ENCODE measurements around the gene E4F1.

The E4F1 gene

DNA sequence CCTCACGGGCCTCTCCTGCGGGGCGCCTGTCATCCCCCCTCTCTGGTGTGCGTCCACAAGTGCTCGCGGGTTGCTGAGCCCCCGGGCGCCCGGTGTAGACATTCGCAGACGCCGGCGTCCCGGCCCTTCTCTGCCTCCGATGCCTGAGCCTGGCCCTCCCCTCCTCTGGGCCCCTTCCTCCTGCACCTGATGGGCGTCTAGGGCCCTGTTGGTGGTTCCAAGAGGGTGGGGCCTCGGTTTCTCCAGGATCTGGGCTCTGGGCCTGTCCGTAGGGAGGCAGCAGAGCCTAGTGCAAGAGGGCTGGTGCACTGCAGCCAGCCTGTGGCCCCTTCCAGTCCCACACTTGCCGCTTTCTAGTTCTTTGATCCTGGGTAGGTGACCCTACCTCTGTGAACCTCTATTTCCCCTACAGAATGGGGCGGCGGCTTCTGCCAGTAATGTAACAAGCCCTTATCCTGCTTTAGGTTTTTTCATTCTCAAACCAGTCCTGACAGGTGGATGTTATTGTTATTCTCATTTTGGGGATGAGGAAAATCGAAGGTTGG lies 623 bp downstream of the E4F1 start:
- peaks cover 10% of the 10 kb centered on the region for H3K36me3 ChIP-seq (ENCODE audit: control insufficient read depth, insufficient read depth, low read length)
- H3K4me1 ChIP-seq (ENCODE audit: control insufficient read depth, insufficient read depth, low read length), result no peaks in the 10 kb centered on the region
- no peaks in the 10 kb centered on the region for H3K9me3 ChIP-seq (ENCODE audit: control insufficient read depth, insufficient read depth, low read length)
- H3K27ac ChIP-seq (ENCODE audit: low read depth, low read length), result peak overlapping the region; percentile 86
- peak overlapping the region; percentile 97 for H3K4me3 ChIP-seq (ENCODE audit: low read depth, low read length)
- peak overlapping the region; percentile 92 for H3K9ac ChIP-seq (ENCODE audit: low read depth, low read length)
- H3K27me3 ChIP-seq (ENCODE audit: control insufficient read depth, insufficient read depth, low read length), result no peaks in the 10 kb centered on the region

DNA sequence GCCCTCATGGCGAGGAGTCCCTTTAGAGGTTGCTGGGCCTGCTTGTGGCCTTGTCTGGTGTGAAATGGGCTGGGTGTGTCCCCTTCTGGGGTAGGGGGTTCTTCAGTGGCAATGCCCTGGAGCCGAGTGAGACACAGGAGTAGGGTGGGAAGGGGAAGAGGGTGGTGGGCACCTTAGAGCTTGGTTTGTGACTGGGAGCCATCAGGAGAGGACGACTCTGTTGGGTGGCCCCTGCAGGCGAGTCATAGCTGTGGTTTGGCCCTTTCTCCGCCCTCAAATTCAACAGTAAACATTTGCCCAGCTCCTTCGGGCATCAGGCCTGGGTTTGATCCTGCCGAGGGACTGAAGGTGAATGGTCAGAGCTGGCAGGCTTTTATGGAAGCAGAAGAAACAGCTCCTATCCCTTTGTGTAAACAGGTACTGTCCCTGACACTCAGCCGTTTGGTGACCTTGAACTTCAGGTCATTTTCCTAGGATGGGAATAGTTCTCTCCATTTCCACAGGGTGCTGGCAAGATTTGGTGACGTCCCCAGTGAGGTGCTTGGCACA lies 2.9 kb downstream of the E4F1 start:
- H3K27me3 ChIP-seq (ENCODE audit: control insufficient read depth, insufficient read depth, low read length), result no peaks in the 10 kb centered on the region
- H3K9ac ChIP-seq (ENCODE audit: low read depth, low read length), result no peak overlapping the region
- no peaks in the 10 kb centered on the region for H3K9me3 ChIP-seq (ENCODE audit: control insufficient read depth, insufficient read depth, low read length)
- no peaks in the 10 kb centered on the region for H3K4me1 ChIP-seq (ENCODE audit: control insufficient read depth, insufficient read depth, low read length)
- peaks cover 26% of the 10 kb centered on the region for H3K36me3 ChIP-seq (ENCODE audit: control insufficient read depth, insufficient read depth, low read length)
- H3K27ac ChIP-seq (ENCODE audit: low read depth, low read length), result no peak overlapping the region
- H3K4me3 ChIP-seq (ENCODE audit: low read depth, low read length), result no peak overlapping the region

DNA sequence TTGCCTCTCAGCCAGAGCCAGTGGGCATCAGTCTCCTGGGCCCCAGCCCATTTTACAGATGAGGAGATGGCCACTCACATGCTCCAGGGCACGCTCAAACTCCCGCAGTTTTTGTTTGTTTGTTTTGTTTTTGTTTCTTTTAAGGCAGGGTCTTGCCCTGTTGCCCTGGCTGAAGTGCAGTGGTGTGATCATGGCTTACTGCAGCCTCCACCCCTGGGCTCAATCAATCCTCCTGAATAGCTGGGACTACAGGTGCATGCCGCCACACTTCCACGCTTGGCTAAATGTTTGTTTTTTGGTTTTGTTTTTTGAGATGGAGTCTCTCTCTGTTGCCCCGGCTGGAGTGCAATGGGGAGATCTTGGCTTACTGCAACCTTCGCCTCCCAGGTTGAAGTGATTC lies 3.5 kb downstream of the E4F1 start:
- H3K4me3 ChIP-seq (ENCODE audit: low read depth, low read length), result no peak overlapping the region
- no peaks in the 10 kb centered on the region for H3K27me3 ChIP-seq (ENCODE audit: control insufficient read depth, insufficient read depth, low read length)
- no peak overlapping the region for H3K27ac ChIP-seq (ENCODE audit: low read depth, low read length)
- H3K4me1 ChIP-seq (ENCODE audit: control insufficient read depth, insufficient read depth, low read length), result no peaks in the 10 kb centered on the region
- H3K9ac ChIP-seq (ENCODE audit: low read depth, low read length), result no peak overlapping the region
- H3K36me3 ChIP-seq (ENCODE audit: control insufficient read depth, insufficient read depth, low read length), result peaks cover 32% of the 10 kb centered on the region
- H3K9me3 ChIP-seq (ENCODE audit: control insufficient read depth, insufficient read depth, low read length), result no peaks in the 10 kb centered on the region

DNA sequence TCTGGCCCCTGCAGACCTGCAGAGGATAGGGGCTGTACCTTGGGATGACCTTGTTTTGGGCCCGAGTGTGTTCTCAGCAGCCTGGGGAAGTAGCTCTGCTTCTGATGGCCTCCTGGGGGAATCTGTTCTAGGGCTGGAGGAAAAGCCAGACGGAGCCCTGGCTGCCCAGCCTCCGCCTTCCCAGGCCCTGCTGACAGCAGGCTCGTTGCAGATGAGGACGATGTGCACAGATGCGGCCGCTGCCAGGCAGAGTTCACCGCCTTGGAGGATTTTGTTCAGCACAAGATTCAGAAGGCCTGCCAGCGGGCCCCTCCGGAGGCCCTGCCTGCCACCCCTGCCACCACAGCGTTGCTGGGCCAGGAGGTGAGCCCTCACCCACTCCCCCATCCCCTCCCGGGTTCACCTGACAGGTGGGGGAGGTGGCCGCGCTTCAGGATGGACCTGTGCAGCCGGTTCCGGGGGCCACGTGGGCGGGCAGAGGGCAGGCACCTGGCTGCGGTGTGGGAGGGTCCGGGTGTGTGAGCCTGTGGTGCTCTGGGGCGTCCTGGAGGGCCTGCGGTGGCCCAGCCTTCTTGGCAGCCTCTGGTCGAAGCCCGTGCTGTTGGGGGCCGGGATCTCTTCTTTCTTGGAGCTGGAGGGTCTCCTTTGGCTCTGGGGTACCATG lies 4.9 kb downstream of the E4F1 start:
- H3K9me3 ChIP-seq (ENCODE audit: control insufficient read depth, insufficient read depth, low read length), result no peaks in the 10 kb centered on the region
- no peak overlapping the region for H3K9ac ChIP-seq (ENCODE audit: low read depth, low read length)
- H3K4me1 ChIP-seq (ENCODE audit: control insufficient read depth, insufficient read depth, low read length), result no peaks in the 10 kb centered on the region
- no peaks in the 10 kb centered on the region for H3K27me3 ChIP-seq (ENCODE audit: control insufficient read depth, insufficient read depth, low read length)
- peaks cover 46% of the 10 kb centered on the region for H3K36me3 ChIP-seq (ENCODE audit: control insufficient read depth, insufficient read depth, low read length)
- H3K27ac ChIP-seq (ENCODE audit: low read depth, low read length), result no peak overlapping the region
- H3K4me3 ChIP-seq (ENCODE audit: low read depth, low read length), result no peak overlapping the region

DNA sequence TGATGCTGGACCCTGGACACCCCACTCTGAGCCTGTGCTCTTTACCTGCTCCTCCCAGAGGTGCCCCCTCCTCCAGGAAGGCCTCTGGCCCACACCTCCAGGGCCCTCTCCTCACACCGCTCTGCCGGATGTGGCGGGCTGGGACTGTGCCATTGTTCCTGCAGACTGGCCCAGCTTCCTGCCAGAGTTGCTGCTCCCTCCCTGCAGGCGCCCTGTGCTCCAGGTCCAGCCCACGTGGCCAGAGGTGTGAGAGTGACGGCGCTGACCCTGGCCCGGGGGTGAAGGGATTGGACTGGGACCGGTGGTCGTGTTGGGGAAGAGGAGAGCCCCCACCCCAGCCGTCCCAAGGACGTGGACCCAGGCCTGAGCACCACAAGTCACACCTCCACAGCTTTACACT lies 5.7 kb downstream of the E4F1 start:
- Histone ChIP-seq H3K4me1 (ENCODE audit: control insufficient read depth, insufficient read depth, low read length) (no peaks in the 10 kb centered on the region), H3K9me3 (ENCODE audit: control insufficient read depth, insufficient read depth, low read length) (no peaks in the 10 kb centered on the region), H3K36me3 (ENCODE audit: control insufficient read depth, insufficient read depth, low read length) (peaks cover 54% of the 10 kb centered on the region), H3K4me3 (ENCODE audit: low read depth, low read length) (no peak overlapping the region), H3K9ac (ENCODE audit: low read depth, low read length) (no peak overlapping the region), H3K27ac (ENCODE audit: low read depth, low read length) (no peak overlapping the region), H3K27me3 (ENCODE audit: control insufficient read depth, insufficient read depth, low read length) (no peaks in the 10 kb centered on the region)

DNA sequence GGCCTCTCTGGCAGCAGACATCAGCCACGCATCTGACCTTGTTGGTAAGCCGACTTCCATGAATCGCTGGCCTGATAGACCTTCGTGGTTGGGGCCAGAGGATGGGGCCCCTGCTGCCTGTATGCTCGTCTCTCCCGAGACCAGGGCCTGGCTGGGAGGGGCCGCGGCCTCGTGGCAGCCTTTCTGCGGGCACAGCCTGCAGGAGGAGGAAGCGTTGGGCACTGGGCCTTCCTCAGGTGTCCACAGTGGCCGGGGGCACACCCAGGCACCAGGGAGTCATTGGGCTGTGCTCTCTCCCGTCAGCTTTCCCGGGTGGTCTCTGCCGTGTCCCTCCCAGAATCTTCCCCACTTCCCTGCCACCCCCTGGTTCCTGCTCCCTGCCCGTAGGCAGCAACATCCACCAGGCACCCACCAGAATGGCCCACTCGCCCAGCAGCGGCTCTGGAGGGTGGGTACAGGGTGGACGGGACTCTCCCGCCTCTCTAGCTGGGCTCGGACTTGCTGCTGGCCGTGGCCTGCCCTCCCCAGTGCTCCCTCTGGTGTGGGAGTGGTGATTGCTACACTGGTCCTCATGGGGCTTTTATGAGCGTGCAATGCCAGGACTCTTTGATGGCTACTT lies 6.3 kb downstream of the E4F1 start:
- Histone ChIP-seq H3K4me3 (ENCODE audit: low read depth, low read length) (no peak overlapping the region), H3K4me1 (ENCODE audit: control insufficient read depth, insufficient read depth, low read length) (no peaks in the 10 kb centered on the region), H3K27me3 (ENCODE audit: control insufficient read depth, insufficient read depth, low read length) (no peaks in the 10 kb centered on the region), H3K27ac (ENCODE audit: low read depth, low read length) (no peak overlapping the region), H3K9me3 (ENCODE audit: control insufficient read depth, insufficient read depth, low read length) (no peaks in the 10 kb centered on the region), H3K36me3 (ENCODE audit: control insufficient read depth, insufficient read depth, low read length) (peaks cover 58% of the 10 kb centered on the region), H3K9ac (ENCODE audit: low read depth, low read length) (no peak overlapping the region)

GRCh38 chr16:2230376-2230775 lies 7.0 kb downstream of the E4F1 start:
- Histone ChIP-seq H3K4me3 (ENCODE audit: low read depth, low read length) (no peak overlapping the region), H3K9me3 (ENCODE audit: control insufficient read depth, insufficient read depth, low read length) (no peaks in the 10 kb centered on the region), H3K27ac (ENCODE audit: low read depth, low read length) (no peak overlapping the region), H3K36me3 (ENCODE audit: control insufficient read depth, insufficient read depth, low read length) (peaks cover 64% of the 10 kb centered on the region), H3K27me3 (ENCODE audit: control insufficient read depth, insufficient read depth, low read length) (no peaks in the 10 kb centered on the region), H3K4me1 (ENCODE audit: control insufficient read depth, insufficient read depth, low read length) (no peaks in the 10 kb centered on the region), H3K9ac (ENCODE audit: low read depth, low read length) (no peak overlapping the region)

DNA sequence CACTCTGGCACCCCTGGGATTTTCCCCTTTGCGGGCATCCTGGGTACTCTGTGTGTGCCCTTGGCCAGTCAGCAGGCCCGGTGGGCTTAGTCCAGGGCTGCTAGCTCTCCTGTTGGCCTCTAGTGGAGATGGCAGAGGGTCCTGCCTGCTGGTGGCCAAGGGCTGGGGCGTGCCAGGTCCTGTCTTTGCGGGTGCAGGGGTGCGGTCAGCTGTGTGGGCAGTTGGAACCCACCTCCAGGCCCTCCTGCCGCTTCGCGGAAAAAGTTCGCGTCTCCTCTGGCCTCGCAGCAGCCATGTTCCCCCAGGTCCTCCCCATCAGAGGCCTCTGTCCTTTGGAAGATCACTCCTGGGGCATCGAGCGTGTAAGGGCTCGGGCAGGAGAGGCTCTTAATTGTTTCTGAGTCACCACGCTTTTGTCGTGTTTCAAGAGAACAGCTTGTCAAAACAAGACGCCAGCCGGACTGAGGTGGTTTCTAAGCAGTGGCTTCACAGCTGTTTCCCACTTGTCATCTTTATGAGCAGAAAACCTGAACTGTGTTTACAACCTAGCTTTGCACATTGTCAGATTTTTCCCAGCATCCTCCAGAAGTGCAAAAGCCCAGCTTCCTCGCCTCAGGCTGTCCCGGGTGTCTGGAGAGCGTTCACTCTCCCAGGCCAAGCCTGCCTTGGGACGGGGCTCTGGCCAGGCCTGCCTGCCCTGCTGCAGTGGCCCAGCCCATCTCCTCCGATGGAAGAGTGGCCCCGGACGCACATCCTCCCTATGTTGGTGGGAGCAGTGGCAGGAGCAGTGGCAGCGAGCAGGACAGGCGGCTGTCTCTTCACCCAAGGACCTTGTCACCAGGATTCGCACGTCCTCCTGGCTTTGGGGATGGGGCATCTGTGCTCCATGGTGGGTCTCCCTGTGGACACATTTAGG lies 7.9 kb downstream of the E4F1 start:
- Histone ChIP-seq H3K36me3 (ENCODE audit: control insufficient read depth, insufficient read depth, low read length) (peaks cover 67% of the 10 kb centered on the region), H3K4me1 (ENCODE audit: control insufficient read depth, insufficient read depth, low read length) (no peaks in the 10 kb centered on the region), H3K27me3 (ENCODE audit: control insufficient read depth, insufficient read depth, low read length) (peaks cover under 1% of the 10 kb centered on the region; the same call in 1 of the 2 replicates), H3K9ac (ENCODE audit: low read depth, low read length) (no peak overlapping the region), H3K4me3 (ENCODE audit: low read depth, low read length) (no peak overlapping the region), H3K9me3 (ENCODE audit: control insufficient read depth, insufficient read depth, low read length) (no peaks in the 10 kb centered on the region), H3K27ac (ENCODE audit: low read depth, low read length) (no peak overlapping the region)

- H3K27me3 ChIP-seq (ENCODE audit: control insufficient read depth, insufficient read depth, low read length), result peaks cover 11% of the 10 kb centered on the region
- H3K4me1 ChIP-seq (ENCODE audit: control insufficient read depth, insufficient read depth, low read length), result no peaks in the 10 kb centered on the region
- no peak overlapping the region for H3K9ac ChIP-seq (ENCODE audit: low read depth, low read length)
- no peak overlapping the region for H3K4me3 ChIP-seq (ENCODE audit: low read depth, low read length)
- H3K9me3 ChIP-seq (ENCODE audit: control insufficient read depth, insufficient read depth, low read length), result no peaks in the 10 kb centered on the region
- no peak overlapping the region for H3K27ac ChIP-seq (ENCODE audit: low read depth, low read length)
- peaks cover 67% of the 10 kb centered on the region for H3K36me3 ChIP-seq (ENCODE audit: control insufficient read depth, insufficient read depth, low read length)
Observed at GRCh38 chr16:2232094-2232990, 9.0 kb downstream of the E4F1 start.
